Measurements from ENCODE around the gene RBM15.

RBM15 gene

DNA sequence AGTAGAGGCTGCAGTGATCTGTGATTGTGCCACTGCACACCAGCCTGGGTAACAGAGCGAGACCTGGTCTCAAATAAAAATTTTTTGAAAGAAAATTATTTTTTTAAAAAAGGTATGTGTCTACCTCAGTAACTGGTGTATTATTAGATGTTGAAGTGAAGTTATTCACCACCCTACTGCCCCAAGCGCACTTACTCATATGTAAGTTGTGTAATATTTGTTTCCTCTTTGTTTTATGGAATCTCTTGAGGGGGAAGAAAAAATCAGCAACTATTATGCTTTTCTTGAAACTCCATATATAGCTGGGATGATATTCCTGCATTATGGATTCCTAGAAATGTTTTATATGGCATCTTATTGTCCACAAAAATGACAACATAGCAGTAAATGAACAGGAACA, 21.3 kb downstream of the RBM15 start:
- Histone ChIP-seq H3K4me3 (ENCODE audit: low read depth, low read length) (no peak overlapping the region), H3K4me1 (ENCODE audit: control insufficient read depth, insufficient read depth, low read length) (no peaks in the 10 kb centered on the region), H3K9me3 (ENCODE audit: control insufficient read depth, insufficient read depth, low read length) (no peaks in the 10 kb centered on the region), H3K36me3 (ENCODE audit: control insufficient read depth, insufficient read depth, low read length) (no peaks in the 10 kb centered on the region), H3K9ac (ENCODE audit: low read depth, low read length) (no peak overlapping the region), H3K27me3 (ENCODE audit: control insufficient read depth, insufficient read depth, low read length) (no peaks in the 10 kb centered on the region)

DNA sequence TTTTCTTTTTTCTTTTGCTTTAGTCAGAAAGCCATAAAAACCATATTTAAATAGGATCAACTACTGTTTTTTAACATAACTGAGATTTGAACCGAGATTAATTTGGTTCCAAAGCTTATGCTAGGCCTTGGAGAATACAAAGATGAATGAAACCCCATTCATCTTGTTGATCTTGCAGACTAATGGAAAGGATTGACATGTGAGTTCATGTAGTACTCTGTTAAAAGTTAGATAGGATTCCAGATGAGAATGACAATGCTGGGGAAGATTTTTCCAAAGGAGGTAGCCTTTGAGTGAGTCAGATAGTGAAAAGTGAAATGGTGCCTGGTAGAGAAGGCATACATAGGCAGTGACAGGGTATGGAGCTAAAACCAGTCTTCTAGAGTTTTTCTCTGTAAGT, 22.7 kb downstream of the RBM15 start:
- Histone ChIP-seq H3K9me3 (ENCODE audit: control insufficient read depth, insufficient read depth, low read length) (no peaks in the 10 kb centered on the region), H3K36me3 (ENCODE audit: control insufficient read depth, insufficient read depth, low read length) (no peaks in the 10 kb centered on the region), H3K4me1 (ENCODE audit: control insufficient read depth, insufficient read depth, low read length) (no peaks in the 10 kb centered on the region), H3K4me3 (ENCODE audit: low read depth, low read length) (no peak overlapping the region), H3K9ac (ENCODE audit: low read depth, low read length) (no peak overlapping the region), H3K27me3 (ENCODE audit: control insufficient read depth, insufficient read depth, low read length) (no peaks in the 10 kb centered on the region)

DNA sequence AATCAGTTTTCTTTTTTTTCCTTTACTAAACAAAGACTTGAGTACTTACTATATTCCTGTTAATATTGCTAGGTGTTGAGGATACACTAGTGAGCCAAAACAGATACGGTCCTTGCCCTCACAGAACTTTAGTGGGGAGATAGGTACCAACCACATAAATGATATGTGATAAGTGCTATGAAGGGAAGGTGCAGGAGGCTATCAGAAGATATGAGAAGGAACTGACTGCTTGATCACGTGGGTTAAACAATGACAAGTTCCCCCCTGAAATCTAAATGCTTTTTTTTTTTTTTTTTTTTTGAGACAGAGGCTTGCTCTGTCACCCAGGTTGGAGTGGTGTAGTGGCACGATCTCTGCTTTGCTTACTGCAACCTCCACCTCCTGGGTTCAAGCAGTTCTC, 25.0 kb downstream of the RBM15 start:
- H3K4me3 ChIP-seq (ENCODE audit: low read depth, low read length), result no peak overlapping the region
- H3K27me3 ChIP-seq (ENCODE audit: control insufficient read depth, insufficient read depth, low read length), result no peaks in the 10 kb centered on the region
- no peaks in the 10 kb centered on the region for H3K4me1 ChIP-seq (ENCODE audit: control insufficient read depth, insufficient read depth, low read length)
- no peaks in the 10 kb centered on the region for H3K9me3 ChIP-seq (ENCODE audit: control insufficient read depth, insufficient read depth, low read length)
- H3K9ac ChIP-seq (ENCODE audit: low read depth, low read length), result no peak overlapping the region
- H3K36me3 ChIP-seq (ENCODE audit: control insufficient read depth, insufficient read depth, low read length), result no peaks in the 10 kb centered on the region

DNA sequence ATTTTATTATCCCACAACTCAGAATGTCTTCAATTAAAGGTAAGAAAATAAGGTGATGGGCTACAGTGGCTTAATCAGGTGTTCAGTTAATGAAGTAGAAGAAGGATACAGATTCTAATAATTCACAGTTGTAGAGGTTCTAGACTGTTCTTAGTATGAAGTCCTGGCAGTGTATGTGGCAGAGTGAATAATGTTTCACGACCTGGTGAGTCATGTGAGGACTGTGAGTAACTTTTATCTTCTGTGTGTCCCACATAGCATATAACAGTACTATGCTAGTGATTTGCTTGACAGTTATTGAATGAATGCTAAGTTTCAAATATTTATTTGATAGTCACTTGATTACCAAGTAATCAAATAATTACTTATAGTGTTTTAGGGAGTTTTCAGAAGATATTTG, 31.6 kb downstream of the RBM15 start:
- Histone ChIP-seq H3K9ac (ENCODE audit: low read depth, low read length) (no peak overlapping the region), H3K4me3 (ENCODE audit: low read depth, low read length) (no peak overlapping the region), H3K36me3 (ENCODE audit: control insufficient read depth, insufficient read depth, low read length) (no peaks in the 10 kb centered on the region), H3K9me3 (ENCODE audit: control insufficient read depth, insufficient read depth, low read length) (no peaks in the 10 kb centered on the region), H3K27me3 (ENCODE audit: control insufficient read depth, insufficient read depth, low read length) (no peaks in the 10 kb centered on the region), H3K4me1 (ENCODE audit: control insufficient read depth, insufficient read depth, low read length) (no peaks in the 10 kb centered on the region)

DNA sequence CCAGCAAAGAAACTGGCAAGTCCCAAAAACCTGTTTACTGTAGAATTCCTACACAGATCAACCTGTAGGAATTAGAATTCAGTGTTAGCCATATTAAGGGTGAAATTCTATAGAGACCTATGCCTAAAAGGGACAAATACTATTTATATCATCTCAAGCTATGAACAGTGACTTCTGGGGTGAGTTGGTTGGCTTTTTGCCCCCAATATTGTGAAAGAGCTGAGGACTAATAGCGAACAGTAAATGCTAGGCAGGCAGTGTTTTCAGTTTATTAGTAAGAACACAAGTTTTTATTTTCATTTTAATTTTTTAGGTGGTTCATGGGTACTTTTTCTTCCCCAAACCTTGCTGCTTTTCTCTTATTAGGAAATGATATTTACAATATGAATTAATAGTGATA, 36.3 kb downstream of the RBM15 start:
- no peak overlapping the region for H3K9ac ChIP-seq (ENCODE audit: low read depth, low read length)
- H3K4me1 ChIP-seq (ENCODE audit: control insufficient read depth, insufficient read depth, low read length), result no peaks in the 10 kb centered on the region
- no peak overlapping the region for H3K4me3 ChIP-seq (ENCODE audit: low read depth, low read length)
- H3K9me3 ChIP-seq (ENCODE audit: control insufficient read depth, insufficient read depth, low read length), result no peaks in the 10 kb centered on the region
- H3K36me3 ChIP-seq (ENCODE audit: control insufficient read depth, insufficient read depth, low read length), result peaks cover 5% of the 10 kb centered on the region
- H3K27me3 ChIP-seq (ENCODE audit: control insufficient read depth, insufficient read depth, low read length), result no peaks in the 10 kb centered on the region

DNA sequence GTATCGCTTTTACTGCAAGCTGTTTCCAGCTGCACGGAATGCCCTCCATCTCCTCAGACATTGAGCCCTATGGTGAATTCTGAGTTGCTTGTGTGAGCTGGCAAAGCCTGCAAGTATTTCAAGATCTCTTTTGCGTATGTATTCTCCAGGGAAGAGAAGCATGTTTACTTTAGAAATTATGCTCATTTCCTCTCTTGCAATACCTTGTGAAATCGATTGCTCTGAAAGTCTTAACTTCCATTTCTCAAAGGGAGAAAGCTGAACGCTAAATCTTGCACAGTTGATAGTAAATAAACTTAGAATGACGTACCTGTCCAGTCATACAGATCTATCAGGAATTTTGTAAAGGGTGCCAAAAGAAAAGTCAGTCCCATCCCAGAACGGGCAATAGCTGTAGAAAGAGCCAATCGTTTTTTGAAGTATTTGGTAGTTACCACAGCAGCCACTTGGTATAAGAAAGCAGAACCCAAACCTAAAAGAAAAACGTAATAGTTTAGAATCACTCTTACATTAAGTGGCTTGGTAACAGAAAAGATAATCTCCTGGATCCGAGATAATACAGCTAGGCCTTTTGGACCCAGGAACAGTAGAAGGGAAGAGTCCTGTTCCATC, 41.6 kb downstream of the RBM15 start:
- Histone ChIP-seq H3K36me3 (ENCODE audit: control insufficient read depth, insufficient read depth, low read length) (peaks cover 5% of the 10 kb centered on the region), H3K4me3 (ENCODE audit: low read depth, low read length) (no peak overlapping the region), H3K27me3 (ENCODE audit: control insufficient read depth, insufficient read depth, low read length) (no peaks in the 10 kb centered on the region), H3K4me1 (ENCODE audit: control insufficient read depth, insufficient read depth, low read length) (no peaks in the 10 kb centered on the region), H3K9ac (ENCODE audit: low read depth, low read length) (no peak overlapping the region), H3K9me3 (ENCODE audit: control insufficient read depth, insufficient read depth, low read length) (no peaks in the 10 kb centered on the region)

DNA sequence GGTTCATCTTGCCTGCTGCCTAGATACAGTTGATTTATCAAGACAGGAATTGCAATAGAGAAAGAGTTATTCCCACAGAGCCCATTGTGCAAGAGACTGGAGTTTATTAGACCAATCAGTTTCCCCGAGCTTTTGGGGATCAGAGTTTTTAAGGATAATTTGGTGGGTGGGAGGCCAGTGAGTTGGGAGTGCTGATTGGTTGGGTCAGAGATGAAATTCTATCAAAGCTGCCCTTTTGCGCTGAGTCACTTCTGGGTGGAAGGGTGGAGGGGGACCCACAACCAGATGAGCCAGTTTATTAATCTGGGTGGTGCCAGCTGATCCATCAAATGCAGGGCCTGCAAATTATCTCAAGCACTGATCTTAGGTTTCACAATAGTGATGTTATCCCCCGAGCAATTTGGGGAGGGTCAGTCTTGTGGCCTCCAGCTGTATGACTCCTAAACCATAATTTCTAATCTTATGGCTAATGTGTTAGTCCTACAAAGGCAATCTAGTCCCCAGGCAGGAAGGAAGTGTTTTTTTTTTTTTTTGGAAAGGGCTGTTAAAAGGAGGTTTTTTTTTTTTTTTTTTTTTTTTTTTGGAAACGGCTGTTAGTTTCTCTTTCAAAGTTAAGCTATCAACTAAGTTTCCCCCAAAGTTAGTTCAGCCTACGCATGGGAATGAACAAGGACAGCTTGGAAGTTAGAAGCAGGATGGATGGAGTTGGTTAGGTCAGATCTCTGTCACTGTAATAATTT, 44.2 kb downstream of the RBM15 start:
- no peaks in the 10 kb centered on the region for H3K36me3 ChIP-seq (ENCODE audit: control insufficient read depth, insufficient read depth, low read length)

DNA sequence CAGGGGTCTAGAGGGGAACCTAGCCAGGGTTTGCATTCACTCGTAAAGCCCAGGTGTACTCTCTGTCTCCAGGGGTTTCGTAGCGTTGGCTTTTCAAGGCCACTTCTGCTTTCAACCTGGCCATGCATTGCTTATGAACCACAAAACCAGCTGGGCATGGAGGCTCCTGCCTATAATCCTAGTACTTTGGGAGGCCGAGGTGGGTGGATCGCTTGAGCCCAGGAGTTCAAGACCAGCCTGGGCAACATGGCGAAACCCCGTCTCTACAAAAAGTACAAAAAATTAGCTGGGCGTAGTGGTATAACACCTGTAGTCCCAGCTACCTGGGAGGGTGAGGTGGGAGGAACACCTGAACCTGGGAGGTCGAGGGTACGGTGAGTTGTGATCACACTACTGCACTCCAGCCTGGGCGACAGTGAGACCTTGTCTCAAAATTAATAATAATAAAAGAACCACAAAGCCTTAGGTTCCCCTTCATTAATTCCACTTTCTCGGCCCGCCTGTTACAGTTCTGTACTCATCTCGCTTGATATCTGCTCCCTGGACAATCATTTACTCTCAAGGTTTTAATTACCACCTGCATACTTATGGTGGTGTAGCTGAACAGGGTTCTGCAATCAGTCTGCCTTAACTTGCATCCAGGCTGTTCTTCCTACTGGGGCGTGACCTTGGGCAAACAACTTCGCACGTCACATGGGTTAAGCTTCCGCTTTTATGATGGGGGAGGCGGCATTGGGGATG, 45.6 kb downstream of the RBM15 start:
- Histone ChIP-seq H3K36me3 (ENCODE audit: control insufficient read depth, insufficient read depth, low read length) (no peaks in the 10 kb centered on the region), H3K27me3 (ENCODE audit: control insufficient read depth, insufficient read depth, low read length) (no peaks in the 10 kb centered on the region), H3K4me1 (ENCODE audit: control insufficient read depth, insufficient read depth, low read length) (no peaks in the 10 kb centered on the region), H3K9ac (ENCODE audit: low read depth, low read length) (no peak overlapping the region), H3K4me3 (ENCODE audit: low read depth, low read length) (no peak overlapping the region), H3K9me3 (ENCODE audit: control insufficient read depth, insufficient read depth, low read length) (no peaks in the 10 kb centered on the region)

More for the DNA sequence above, 44.2 kb downstream of the RBM15 start:
- Histone ChIP-seq H3K9ac (ENCODE audit: low read depth, low read length) (no peak overlapping the region), H3K9me3 (ENCODE audit: control insufficient read depth, insufficient read depth, low read length) (no peaks in the 10 kb centered on the region), H3K4me3 (ENCODE audit: low read depth, low read length) (no peak overlapping the region), H3K27me3 (ENCODE audit: control insufficient read depth, insufficient read depth, low read length) (no peaks in the 10 kb centered on the region), H3K4me1 (ENCODE audit: control insufficient read depth, insufficient read depth, low read length) (no peaks in the 10 kb centered on the region)

DNA sequence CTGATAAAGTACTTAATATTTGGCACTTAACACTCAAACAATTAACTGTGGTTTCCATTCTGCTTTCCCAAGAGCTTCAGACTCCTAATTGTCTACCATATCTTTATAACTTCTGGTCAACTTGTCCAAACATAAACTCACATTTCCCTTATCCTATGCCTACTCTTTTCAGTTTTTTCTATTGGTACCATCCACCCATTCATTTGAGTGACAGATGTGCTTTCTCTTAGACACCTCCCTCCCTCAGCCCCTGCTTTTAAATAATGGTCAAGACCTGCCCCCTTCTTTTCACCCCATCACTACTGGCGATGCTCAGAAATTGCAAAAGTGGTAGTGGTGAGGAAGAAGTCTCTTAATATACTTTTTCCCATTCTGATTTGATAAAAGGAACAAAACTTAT, 46.2 kb downstream of the RBM15 start:
- Histone ChIP-seq H3K4me3 (ENCODE audit: low read depth, low read length) (no peak overlapping the region), H3K9ac (ENCODE audit: low read depth, low read length) (no peak overlapping the region), H3K27me3 (ENCODE audit: control insufficient read depth, insufficient read depth, low read length) (no peaks in the 10 kb centered on the region), H3K9me3 (ENCODE audit: control insufficient read depth, insufficient read depth, low read length) (no peaks in the 10 kb centered on the region), H3K36me3 (ENCODE audit: control insufficient read depth, insufficient read depth, low read length) (no peaks in the 10 kb centered on the region), H3K4me1 (ENCODE audit: control insufficient read depth, insufficient read depth, low read length) (peaks cover under 1% of the 10 kb centered on the region)

DNA sequence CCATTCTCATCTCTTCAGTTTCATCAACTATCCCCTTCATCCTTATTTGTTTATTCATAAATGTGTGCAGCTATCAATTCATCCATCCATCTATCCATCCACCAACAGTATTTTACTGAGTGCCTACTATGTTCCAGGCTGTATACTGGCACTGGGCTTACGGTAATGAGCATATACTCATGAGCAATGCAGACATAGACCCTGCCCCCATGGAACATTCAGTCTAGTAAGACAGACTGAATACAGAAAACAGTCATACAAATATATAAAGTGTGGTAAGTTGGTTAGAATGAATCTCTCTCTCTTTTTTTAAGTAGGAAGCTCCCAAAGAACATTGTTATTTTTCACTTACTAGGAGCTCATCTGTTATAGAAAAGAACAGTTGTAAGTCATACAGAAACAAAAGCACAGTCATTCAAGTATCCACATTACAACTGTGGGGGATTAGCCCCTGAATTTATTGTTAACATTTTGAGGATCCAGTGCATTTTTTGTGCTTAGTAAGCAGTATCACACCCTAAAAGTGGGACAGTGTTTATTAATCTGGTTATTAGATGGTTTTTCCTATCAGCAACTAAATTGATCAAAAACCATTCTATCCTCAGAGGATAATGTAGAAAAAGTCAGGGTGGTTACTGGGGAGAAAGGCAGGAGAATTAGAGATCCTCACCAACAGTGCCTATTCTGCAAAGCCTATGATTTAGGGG, 48.0 kb downstream of the RBM15 start:
- H3K27me3 ChIP-seq (ENCODE audit: control insufficient read depth, insufficient read depth, low read length), result no peaks in the 10 kb centered on the region
- no peak overlapping the region for H3K9ac ChIP-seq (ENCODE audit: low read depth, low read length)
- H3K9me3 ChIP-seq (ENCODE audit: control insufficient read depth, insufficient read depth, low read length), result no peaks in the 10 kb centered on the region
- H3K4me3 ChIP-seq (ENCODE audit: low read depth, low read length), result no peak overlapping the region
- peaks cover 3% of the 10 kb centered on the region for H3K4me1 ChIP-seq (ENCODE audit: control insufficient read depth, insufficient read depth, low read length)
- no peaks in the 10 kb centered on the region for H3K36me3 ChIP-seq (ENCODE audit: control insufficient read depth, insufficient read depth, low read length)

DNA sequence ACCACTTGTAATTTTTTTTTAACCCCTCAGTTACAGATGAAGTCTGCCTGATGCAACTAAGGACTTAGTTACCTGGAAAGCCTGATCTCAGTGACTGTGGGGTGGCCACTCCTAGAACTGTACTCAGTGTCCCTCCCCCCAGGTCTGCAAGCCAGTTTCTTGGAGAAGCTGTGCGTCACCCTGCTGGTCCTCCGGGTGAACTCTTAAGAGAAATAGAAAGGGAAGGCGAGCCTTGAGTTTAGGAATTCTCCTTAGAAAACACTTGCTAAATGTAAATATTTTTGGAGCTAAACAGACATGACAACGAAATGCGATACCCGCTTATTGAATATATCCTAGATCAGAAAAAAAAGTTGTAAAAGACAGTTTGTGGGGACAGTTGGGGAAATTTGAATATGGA, 50.9 kb downstream of the RBM15 start:
- Histone ChIP-seq H3K9ac (ENCODE audit: low read depth, low read length) (no peak overlapping the region), H3K36me3 (ENCODE audit: control insufficient read depth, insufficient read depth, low read length) (no peaks in the 10 kb centered on the region), H3K4me3 (ENCODE audit: low read depth, low read length) (no peak overlapping the region), H3K9me3 (ENCODE audit: control insufficient read depth, insufficient read depth, low read length) (no peaks in the 10 kb centered on the region), H3K4me1 (ENCODE audit: control insufficient read depth, insufficient read depth, low read length) (peaks cover 3% of the 10 kb centered on the region), H3K27me3 (ENCODE audit: control insufficient read depth, insufficient read depth, low read length) (no peaks in the 10 kb centered on the region)
